ENCODE measurements around the gene TTLL11. TPM values are rescaled to one million over a fixed set of nuclear protein-coding genes. Genes with fewer than 3 reads are reported as not detected.

TTLL11 gene
- polyA plus RNA-seq, 1 donor = 30.4 TPM

DNA sequence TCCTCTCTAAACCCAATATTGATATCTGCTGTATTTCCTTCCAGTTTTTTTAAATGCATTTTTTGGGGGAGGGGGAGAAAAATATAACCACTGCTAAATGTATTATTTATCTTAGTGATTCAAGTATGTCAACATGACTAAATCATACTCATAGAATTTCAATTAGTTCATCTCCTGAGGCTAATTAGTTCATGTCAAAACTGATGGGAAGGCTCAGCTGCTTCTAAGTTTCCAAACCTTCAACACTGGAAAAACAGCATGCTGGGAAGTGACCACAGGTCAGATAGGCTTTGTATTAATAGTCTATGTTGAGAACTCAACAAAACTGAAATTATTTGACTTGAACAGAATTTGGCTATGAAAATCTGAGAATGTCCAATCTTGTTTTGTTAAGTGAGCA lies 118.7 kb downstream of the TTLL11 start:
- DNase-seq (ENCODE audit: low read depth) = no peak

DNA sequence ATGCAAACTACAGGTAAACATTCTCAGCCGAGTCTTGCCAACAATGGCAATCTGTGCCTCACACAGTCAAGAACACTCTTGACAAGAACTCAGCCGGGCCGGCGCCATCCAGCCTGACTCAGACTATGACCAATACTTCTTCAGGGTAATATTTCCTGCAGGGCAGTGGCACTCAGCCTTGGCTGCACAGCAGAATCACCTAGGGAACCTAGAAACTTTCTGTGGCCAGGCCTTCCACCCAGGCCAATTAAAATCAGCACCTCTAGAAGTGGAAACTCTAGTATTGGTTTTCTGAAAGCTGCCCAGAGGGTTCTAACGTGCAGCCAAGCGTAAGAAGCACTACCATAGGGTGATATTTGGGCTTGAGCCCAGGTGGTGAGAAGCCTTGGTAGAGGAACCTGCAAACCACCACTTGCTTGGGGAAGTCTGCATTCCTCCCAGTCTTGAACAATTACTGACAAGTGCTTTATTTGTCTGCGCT lies 120.6 kb downstream of the TTLL11 start:
- no peak for DNase-seq (ENCODE audit: low read depth)

DNA sequence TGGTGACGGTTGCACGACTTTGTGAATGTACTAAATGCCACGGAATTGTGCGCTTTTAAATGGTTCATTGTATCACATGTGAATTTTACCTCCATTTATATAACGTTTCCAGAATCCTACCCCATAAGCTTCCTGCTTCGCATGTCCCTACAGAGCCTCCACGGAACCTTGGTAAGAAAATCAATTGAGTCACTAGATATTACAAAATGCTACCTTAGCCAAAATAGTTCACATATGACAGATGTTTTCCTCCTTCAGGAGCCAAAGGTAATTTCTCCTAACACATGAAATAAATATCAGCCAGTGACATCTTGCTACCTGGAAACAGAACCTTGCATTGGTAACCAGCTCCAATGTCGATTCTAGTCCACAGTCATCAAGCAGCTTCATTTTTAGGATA lies 125.1 kb downstream of the TTLL11 start:
- no peak for DNase-seq (ENCODE audit: low read depth)

DNA sequence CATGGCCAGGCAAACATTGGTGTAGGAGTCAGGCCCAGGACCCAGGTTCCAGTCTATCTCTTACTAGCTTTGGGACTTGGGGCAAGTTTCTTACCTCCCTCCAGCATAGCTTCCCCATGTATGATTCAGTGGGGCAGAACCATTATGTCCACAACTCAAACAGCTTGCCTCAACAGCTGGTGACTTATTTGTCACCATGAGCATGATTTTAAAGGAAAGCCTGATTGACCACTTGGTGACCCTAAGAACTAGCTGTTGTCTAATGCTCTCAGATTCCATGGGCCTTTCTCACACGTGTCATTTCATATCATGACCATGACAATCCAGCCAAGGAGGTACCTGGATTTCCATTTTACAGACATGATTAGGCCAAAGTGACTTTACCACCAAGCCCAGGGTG lies 126.4 kb downstream of the TTLL11 start:
- no peak for DNase-seq (ENCODE audit: low read depth)

DNA sequence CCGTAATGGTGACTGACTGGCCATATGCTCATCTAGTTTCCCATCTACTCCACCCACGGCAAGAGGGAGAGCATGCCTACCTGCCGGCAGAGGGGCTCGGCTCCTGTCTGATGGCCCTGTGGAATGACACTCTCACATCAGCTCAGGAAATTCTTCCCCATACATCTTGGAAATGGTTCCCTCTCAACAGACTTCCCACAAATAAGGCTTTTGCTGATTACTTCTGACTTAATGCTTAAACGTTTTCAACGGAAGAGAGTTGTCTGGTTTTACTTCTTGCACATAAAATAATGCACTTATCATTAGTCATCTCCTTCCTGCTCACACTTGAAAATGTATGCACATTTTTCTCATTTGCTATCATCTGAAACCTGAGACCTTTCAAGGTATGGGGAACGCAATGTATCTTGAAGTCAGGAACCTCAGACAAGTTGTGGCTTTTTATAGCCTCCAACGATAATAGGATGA lies 129.5 kb downstream of the TTLL11 start:
- DNase-seq (ENCODE audit: low read depth) = no peak

DNA sequence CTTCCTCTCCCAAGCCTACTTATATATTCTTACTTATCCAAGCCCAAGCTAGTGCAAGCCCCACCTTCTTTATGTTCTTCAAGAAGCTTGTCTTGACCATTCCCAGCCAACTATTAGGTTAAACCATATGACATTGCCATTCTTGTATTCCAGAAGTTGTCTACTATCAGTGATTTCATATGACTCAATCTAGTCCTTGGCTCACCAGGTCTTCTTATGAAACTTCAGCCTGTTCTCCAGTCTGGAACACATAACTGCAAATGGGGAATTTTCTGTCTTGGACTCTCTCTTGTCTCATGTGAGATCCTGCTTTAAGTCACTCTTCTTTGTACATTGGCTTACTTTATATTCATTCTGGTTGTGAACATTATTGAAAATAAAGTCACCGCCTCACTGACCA lies 130.7 kb downstream of the TTLL11 start:
- no peak for DNase-seq (ENCODE audit: low read depth)

DNA sequence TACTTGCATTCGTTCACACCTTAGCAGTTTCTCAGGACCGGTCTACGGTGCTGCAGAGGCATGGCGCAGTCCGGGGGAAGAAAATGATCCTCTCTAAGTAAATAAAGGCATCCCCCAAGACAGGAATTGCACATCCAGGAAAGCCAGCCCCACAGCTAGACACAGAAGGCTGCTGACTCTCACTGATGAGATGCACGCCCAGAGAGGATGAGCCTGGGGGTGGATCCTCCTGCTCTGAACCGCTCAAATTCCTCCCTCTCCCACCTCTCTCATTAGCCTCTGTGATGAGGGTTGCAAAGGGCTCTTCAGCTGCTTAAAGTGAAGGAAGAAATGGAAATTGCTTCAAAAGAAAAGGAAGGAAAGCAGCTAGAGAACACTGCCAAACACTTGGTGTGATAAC lies 132.4 kb downstream of the TTLL11 start:
- no peak for DNase-seq (ENCODE audit: low read depth)

DNA sequence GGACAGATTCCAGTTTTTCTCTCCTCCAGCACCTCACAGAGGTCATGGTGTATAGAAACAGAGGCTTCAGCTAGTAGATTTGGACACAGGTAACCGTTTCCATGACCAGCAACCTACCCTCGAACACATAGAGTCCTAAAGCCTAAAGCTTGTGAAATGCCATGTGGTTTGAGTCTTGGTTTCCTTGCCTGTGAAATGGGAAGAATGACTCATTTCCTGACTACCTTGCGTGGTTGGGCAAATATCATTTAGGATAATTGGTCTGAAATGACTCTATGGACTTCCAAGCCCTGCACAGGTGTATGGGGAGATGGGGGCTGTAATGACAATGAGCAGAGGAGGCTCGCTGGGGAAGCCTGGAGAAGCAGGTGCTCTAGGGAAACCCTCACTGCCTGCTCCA lies 134.6 kb downstream of the TTLL11 start:
- DNase-seq (ENCODE audit: low read depth) = no peak

DNA sequence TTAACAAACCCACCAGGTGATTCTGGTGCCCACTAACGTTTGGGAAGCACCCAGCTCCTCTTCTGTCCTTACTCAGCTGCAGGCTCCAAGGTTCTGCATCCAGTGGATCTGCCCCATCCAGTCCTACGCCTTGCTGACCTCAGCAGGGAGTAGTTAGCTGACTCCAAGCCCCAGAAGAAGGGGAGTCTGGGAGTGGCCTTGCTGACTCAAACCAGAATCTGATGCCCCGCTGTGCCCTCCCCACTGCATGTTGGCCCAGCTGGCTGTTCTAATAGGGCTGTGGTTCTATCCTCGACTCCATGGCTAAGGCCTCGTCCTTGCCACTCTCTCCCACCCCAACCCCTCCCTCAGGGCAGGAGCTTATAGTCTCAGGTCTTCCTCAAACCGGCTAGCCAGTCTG lies 136.3 kb downstream of the TTLL11 start:
- DNase-seq (ENCODE audit: low read depth) = no peak

DNA sequence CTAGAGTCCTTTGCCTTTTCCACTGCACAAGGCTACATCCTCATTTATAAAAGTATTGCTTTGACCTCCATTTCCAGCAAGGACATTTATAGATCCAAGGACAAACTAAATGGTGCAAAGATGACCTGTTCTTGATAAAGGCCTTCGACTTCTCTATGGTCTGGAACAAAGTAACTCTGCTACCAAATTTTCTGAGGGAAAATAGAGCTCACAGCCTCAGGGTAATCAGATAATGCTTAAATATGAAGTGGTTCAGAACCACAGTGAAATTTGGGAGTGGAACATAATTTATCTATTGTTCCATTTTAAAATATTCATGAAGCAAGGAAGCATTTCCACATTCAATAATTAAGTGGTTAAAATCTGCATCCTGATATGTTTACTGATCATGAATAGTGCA lies 137.5 kb downstream of the TTLL11 start:
- no peak for DNase-seq (ENCODE audit: low read depth)

DNA sequence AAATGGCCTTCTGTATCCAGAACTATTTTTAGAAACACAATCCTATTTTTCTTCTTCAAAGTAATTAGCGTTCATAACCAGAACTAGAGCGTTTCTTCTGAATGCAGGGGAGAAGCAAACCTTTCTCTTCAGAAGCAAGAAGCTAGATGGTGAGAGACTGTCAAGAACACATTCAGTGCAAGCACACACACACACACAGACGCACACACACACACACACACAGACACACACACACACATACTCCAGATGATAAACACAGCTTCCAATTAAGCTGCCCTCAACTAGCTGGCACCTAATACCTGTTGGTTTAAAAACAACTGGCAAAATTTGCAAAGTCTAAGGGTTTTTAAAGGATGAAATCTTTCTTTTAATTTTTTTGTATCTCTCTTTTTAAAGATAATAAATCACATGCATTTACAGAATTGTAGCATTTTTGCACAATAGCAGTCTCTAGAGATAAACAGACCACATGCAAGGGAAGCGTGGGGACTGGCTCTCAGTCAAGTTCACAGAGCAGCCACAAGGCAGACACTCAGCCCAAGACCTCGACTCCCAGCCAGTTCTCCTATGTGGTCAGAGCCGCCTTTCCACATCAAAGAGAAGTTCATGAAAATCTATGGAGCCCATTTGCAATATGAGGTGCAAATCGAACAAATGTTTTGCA lies 138.5 kb downstream of the TTLL11 start:
- DNase-seq (ENCODE audit: low read depth) = peak; percentile 14

DNA sequence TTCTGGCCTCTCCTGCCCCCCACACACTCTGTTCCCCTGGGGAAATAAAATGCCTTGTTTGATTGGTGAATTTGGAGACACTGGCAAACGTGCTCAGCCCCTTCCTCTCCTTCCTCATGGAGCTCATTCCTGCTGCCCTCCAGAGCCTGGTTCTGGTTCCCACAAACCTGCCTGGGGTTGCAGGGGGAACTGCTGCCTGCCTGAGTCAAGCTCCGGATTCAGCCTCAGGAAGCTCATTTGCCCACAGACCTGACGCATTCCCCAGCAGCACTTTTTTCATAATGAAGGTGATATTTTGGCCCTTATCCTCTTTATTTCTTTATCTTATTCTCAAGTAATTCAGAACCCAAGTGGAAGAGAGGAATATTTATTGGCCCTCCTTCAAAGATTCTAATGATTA lies 140.5 kb downstream of the TTLL11 start:
- no peak for DNase-seq (ENCODE audit: low read depth)

DNA sequence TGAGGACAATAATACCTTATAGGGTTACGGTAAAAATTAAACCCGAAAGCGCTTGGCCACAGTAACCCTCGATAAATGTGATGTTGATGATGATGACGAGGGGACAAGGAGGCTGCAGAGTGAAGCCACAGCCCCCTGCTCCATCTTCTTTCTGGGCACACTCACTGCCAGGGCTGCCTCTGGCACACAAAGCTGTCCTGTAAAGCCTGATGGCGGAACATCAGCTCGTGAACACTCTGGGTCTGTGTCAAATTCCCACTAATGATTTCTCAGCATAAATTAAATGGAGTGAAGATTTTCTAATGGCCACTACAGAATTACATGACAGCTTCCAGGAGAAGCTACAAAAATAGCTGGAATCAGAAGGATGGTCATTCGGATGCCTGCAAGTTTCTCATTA lies 142.2 kb downstream of the TTLL11 start:
- DNase-seq (ENCODE audit: low read depth) = no peak

DNA sequence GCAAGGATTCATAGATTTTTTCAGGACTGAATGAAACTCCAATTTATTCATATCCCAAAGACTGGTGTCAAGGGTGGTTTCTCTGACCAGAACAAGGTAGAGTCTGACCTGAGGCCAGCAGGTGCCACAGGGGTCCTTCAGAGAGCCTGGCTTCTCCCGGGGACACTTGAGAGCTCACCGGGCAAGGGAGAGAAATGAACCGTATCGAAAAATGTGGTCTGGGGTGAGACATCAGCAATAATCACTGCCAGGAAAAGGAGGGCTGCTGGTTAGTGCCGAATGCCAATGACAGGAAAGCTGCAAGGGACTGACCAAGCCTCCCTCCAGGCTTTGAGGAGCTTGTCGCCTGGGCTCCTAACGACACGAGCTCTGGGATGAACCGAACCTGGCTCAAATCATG lies 142.7 kb downstream of the TTLL11 start:
- no peak for DNase-seq (ENCODE audit: low read depth)

DNA sequence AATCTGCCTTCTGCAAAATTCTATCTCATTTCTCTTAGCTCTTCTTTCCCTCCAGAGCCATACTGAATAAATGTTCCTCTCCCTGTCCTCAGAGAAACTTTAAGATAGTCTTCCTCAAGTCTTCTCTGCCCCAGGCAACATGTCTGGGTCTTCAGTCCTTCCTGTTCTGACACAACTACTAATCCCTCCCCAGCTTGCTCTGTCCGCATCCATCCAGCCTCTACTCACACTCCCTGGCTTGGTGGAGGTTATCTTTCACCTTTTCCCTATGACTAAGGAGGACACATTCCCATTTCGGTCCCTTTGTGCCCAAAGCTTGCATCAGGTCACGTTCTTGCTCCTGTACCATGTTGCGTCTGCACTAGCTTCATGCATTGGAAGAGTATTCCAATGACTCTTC lies 143.3 kb downstream of the TTLL11 start:
- DNase-seq (ENCODE audit: low read depth) = no peak

DNA sequence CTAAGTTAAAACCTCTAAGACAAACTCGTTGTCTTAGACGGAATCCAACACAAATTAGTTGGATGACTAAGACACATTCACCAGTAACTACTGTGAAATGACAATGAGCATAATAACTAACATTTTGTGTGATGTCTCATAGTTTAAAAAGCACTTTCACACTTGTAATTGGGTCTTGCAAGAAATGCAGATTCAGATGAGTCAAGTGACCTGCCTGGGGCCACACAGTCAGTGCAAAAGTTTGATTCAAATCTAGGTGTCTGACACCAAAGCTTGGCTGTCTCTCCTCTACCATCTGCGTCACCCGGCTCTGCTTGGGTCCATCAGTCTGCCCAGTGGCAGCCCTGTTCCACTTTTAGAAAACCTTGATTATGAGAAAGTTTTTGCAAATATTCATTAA lies 143.7 kb downstream of the TTLL11 start:
- DNase-seq (ENCODE audit: low read depth) = no peak

DNA sequence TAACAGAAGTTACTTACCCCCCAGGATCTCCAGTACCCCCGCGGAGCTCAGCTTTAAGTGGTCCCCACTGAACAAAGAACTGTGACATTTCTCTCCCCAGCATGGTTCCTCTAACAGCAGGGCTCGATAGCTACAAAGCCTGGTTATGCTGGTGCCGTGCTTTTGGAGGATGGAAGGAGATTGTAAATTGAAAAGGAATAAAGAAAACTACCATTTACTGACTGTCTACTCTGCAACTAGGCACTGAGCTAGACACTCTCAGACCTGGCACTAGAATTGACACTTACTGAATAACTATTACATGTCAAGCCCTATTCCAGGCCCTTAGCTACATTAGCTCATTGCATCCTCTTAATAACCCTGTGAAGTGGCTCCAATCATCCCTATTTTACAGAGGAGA lies 145.3 kb downstream of the TTLL11 start:
- DNase-seq (ENCODE audit: low read depth) = no peak

DNA sequence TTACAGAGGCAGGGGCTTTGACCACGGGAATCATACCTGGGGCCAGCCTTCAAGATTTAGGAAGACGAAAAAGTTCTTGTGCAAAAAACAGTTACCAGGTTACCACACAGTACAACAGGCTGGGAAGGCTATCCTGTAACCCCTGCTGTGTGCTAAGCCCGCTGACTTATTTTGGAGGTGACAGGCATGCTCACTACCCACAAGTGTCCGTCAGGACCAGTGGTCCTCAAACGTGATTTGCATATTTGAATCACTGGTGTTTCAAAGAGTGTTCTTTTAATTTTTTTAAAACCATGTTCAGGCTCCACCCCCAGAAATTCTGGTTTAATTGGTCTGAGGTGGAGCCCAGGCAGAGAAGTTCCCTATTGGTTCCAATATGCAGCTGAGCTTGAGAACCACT lies 146.6 kb downstream of the TTLL11 start:
- DNase-seq (ENCODE audit: low read depth) = no peak

DNA sequence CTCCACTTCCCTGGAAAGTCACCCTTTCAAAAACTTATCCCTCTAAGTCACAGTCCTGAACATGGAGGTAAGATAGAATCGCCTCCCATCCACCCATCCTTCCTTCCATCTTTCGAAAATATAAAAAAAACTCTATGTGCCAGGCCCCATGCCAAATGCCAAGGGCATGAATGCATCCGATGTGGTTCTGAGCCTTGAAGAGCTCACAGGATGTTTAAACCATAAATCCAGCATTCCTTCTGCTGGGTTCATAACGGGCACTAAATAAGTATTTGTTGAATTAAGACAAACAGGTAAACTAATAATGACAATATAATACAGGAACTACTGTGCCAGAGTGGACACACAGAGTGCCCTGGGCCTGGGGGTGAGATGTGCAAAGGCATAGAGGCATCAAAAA lies 147.3 kb downstream of the TTLL11 start:
- DNase-seq (ENCODE audit: low read depth) = no peak

DNA sequence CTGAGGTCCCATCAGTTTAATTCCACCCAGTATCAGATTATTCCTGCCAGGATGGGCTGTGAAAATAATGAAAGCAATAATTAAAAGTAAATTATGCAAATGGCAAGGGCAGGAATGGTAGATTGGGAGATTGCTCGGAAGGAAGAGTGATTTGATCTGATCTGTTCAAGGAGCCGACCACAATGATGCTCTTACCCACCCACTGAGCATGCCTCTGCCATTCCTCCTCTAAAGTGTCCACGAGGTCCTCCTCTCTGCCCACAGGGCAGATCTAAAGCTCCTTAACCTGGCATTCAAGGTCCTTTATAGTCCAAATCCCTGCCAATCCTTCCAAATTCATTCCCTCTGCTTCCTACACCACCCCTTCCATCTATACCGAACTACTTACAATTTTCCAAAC lies 147.8 kb downstream of the TTLL11 start:
- DNase-seq (ENCODE audit: low read depth) = no peak

DNA sequence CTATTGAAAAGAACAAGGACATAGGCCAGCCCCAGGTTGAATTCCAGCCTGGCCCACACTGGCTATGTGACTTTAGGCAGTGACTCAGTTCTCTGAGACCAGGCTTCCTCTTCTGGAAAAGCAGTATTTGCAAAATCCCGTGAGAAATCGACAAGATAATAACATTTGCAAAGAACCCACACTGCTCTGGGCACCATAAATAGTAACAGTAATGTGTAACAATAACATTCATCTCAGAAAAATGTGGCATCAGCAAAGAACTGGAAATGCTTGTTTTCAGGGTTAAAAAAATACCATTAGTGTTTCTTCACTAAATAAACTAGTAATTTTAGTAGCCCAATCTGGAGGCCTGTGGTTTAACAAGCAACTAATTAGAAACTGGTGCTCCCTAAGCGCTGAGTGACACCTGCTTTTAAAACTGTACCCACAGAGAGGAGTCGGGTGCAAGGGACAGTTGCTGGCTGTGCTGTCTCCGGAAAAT lies 148.4 kb downstream of the TTLL11 start:
- no peak for DNase-seq (ENCODE audit: low read depth)

DNA sequence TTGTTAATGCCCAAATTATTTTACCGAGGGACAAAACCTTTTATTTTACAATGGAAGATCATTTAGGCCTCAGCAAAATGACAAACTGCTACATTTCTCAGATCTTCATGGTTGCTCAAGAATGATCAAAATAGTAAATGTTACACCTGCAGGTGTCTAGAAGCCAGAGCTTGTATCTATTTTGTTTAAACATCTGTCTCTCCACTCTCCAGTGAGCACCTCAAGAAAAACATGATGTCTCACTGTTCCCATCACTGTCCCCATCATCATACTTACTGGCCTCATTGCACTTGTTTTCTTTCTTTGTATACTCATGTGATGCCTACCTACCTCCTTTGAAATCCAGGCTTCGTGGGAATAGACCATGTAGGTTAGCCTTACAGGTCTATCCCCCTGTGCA lies 149.6 kb downstream of the TTLL11 start:
- no peak for DNase-seq (ENCODE audit: low read depth)

DNA sequence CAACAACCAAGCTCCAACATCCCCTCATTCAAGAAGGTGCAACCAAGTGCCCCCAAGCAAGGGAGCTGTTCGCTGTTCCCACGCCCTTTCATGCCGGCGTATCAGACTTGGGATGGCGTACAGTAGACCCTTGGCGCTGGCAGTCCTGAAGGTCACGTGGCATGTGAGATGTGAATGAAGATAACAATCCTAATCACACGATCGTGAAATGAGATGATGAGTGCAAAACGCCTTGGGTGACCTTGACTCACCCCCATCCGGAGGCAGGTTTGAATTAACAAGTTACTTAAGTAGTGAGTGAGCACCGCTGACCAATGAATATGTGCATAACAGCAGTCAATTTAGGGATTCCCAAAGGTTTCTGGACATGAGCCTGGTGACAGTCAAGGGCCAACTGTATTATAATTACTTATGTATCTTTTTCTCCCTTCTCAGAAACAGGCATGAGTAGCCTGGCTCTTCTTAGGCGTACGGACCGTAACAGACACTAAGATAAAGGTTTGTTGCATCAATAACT lies 150.2 kb downstream of the TTLL11 start:
- DNase-seq (ENCODE audit: low read depth) = no peak

DNA sequence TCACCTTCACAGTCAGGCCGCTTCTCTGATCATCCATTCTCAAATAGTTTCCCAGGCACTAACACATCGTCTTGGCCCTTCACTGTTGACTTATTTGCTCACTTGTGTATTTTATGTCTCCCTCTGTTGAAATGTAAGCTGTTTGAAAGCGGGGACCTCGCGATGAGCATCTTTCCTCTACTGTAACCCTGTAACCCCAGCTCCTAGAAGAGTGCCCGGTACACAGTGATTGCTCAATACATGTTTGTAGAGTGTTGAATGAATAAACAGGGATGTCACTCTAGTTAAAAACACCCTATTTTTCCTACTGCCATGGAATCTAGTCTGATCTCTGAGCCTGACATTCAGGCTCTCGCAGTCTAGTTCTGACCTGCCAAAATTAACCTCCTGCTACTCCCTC lies 150.8 kb downstream of the TTLL11 start:
- DNase-seq (ENCODE audit: low read depth) = no peak

Data from forelimb muscle (tissue), 1 donor.